ENCODE data around the gene TGFB2.

The TGFB2 gene

DNA sequence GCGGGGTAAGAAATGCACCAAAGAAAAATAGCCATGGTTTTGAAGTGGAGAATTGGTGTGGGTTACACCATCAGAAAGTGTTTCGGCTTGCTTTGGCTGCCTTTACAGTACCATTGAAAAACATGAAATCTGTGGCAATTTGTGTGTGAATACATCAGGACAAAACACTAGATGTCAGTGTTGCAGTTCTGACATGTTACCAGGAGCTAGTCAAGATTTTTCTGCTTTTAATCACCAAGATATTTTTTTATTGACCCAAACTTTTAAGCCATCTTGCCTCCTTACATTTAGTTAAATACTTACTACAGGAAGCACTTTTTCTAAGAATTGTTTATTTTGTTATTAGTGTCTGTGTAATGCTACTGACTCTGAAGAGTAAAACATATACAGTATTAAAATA lies 45.7 kb upstream of the TGFB2 start:
- TF ChIP-seq CTCF (IDR thresholded peaks at IDR 0.05; ENCODE audit: low read depth, low read length, missing control alignments) = peak; percentile 59
- no peaks in the 10 kb centered on the region for H3K27me3 ChIP-seq (replicated peaks)
- H3K36me3 ChIP-seq (replicated peaks) = no peaks in the 10 kb centered on the region
- peak; percentile 30 for DNase-seq
- in situ Hi-C loops (cut with HindIII; ENCODE audit: low pct_ligation_motif_present, low sequenced_read_pairs) = no loop called here
- H3K4me3 ChIP-seq (ENCODE audit: low read depth, low read length) = no peak overlapping the region
- no peak overlapping the region for H3K27ac ChIP-seq

- Histone ChIP-seq H3K27me3 (replicated peaks) (no peaks in the 10 kb centered on the region), H3K4me3 (ENCODE audit: low read depth, low read length) (no peak overlapping the region), H3K27ac (no peak overlapping the region), H3K36me3 (replicated peaks) (no peaks in the 10 kb centered on the region)
- in situ Hi-C loops (cut with HindIII; ENCODE audit: low pct_ligation_motif_present, low sequenced_read_pairs) = no loop called here
- DNase-seq = no peak
- TF ChIP-seq CTCF (IDR thresholded peaks at IDR 0.05; ENCODE audit: low read depth, low read length, missing control alignments) = no peak
Observed at GRCh38 chr1:218301217-218301616, 43.9 kb upstream of the TGFB2 start.

- no peak for TF ChIP-seq CTCF (IDR thresholded peaks at IDR 0.05; ENCODE audit: low read depth, low read length, missing control alignments)
- H3K27me3 ChIP-seq (replicated peaks) = no peaks in the 10 kb centered on the region
- in situ Hi-C loops (cut with HindIII; ENCODE audit: low pct_ligation_motif_present, low sequenced_read_pairs) = no loop called here
- no peak overlapping the region for H3K27ac ChIP-seq
- H3K4me3 ChIP-seq (ENCODE audit: low read depth, low read length) = no peak overlapping the region
- DNase-seq = no peak
- no peaks in the 10 kb centered on the region for H3K36me3 ChIP-seq (replicated peaks)
Observed at GRCh38 chr1:218302155-218302554, 43.0 kb upstream of the TGFB2 start.

- Histone ChIP-seq H3K36me3 (replicated peaks) (no peaks in the 10 kb centered on the region), H3K27ac (no peak overlapping the region), H3K4me3 (ENCODE audit: low read depth, low read length) (no peak overlapping the region), H3K27me3 (replicated peaks) (no peaks in the 10 kb centered on the region)
- TF ChIP-seq CTCF (IDR thresholded peaks at IDR 0.05; ENCODE audit: low read depth, low read length, missing control alignments) = no peak
- in situ Hi-C loops (cut with HindIII; ENCODE audit: low pct_ligation_motif_present, low sequenced_read_pairs) = no loop called here
- DNase-seq = no peak
Observed at GRCh38 chr1:218303176-218303879, 41.8 kb upstream of the TGFB2 start.

GRCh38 chr1:218304281-218305039 lies 40.7 kb upstream of the TGFB2 start:
- TF ChIP-seq CTCF (IDR thresholded peaks at IDR 0.05; ENCODE audit: low read depth, low read length, missing control alignments) = no peak
- DNase-seq = peak; percentile 65
- in situ Hi-C loops (cut with HindIII; ENCODE audit: low pct_ligation_motif_present, low sequenced_read_pairs) = no loop called here
- Histone ChIP-seq H3K27me3 (replicated peaks) (no peaks in the 10 kb centered on the region), H3K36me3 (replicated peaks) (no peaks in the 10 kb centered on the region), H3K27ac (no peak overlapping the region), H3K4me3 (ENCODE audit: low read depth, low read length) (no peak overlapping the region)

All from brain microvascular endothelial cell (primary cell).